ENCODE data around the gene BHLHE23. TPM values are rescaled to one million over a fixed set of nuclear protein-coding genes. Genes with fewer than 3 reads are reported as not detected.

BHLHE23 gene
- total and polyA plus RNA-seq, 2 donors from 2014 or later, result not detected

- Histone ChIP-seq H3K36me3 (ENCODE audit: control insufficient read depth in 2 of 3, insufficient read depth in 3 of 3, low read length in 3 of 3) (no peaks in the 10 kb centered on the region), H3K27ac (ENCODE audit: low read depth in 2 of 2, low read length in 2 of 2) (no peak overlapping the region), H3K4me3 (ENCODE audit: low read length in 3 of 3) (no peak overlapping the region), H3K27me3 (ENCODE audit: control insufficient read depth, insufficient read depth, low read length) (peaks cover 29% of the 10 kb centered on the region), H3K4me1 (ENCODE audit: control insufficient read depth in 2 of 3, insufficient read depth in 2 of 3, low read depth in 1 of 3, low read length in 3 of 3) (no peaks in the 10 kb centered on the region), H3K9me3 (ENCODE audit: control insufficient read depth in 2 of 3, insufficient read depth in 1 of 3, low read length in 3 of 3) (no peaks in the 10 kb centered on the region), H3K9ac (ENCODE audit: low read length in 3 of 3) (no peak overlapping the region)
- no peak for TF ChIP-seq CTCF (IDR thresholded peaks at IDR 0.05; ENCODE audit: borderline replicate concordance, extremely low read depth, insufficient read depth)
- DNase-seq (peak in 3 of 5 donors; percentile 36 to 62 (median 44)), FAIRE-seq (no peak)
- intact Hi-C loops (cut with DNase I), result no loop called here
These were observed 19.0 kb upstream of the BHLHE23 start for GRCh38 chr20:63025534-63026331.

- Histone ChIP-seq H3K9ac (ENCODE audit: low read length in 3 of 3) (no peak overlapping the region), H3K4me1 (ENCODE audit: control insufficient read depth in 2 of 3, insufficient read depth in 2 of 3, low read depth in 1 of 3, low read length in 3 of 3) (no peaks in the 10 kb centered on the region), H3K4me3 (ENCODE audit: low read length in 3 of 3) (no peak overlapping the region), H3K9me3 (ENCODE audit: control insufficient read depth in 2 of 3, insufficient read depth in 1 of 3, low read length in 3 of 3) (no peaks in the 10 kb centered on the region), H3K36me3 (ENCODE audit: control insufficient read depth in 2 of 3, insufficient read depth in 3 of 3, low read length in 3 of 3) (no peaks in the 10 kb centered on the region), H3K27me3 (ENCODE audit: control insufficient read depth, insufficient read depth, low read length) (peaks cover 22% of the 10 kb centered on the region), H3K27ac (ENCODE audit: low read depth in 2 of 2, low read length in 2 of 2) (no peak overlapping the region)
- intact Hi-C loops (cut with DNase I), result no loop called here
- FAIRE-seq (no peak), DNase-seq (peak in 2 of 5 donors; percentile 34 to 52)
- TF ChIP-seq CTCF (IDR thresholded peaks at IDR 0.05; ENCODE audit: borderline replicate concordance, extremely low read depth, insufficient read depth), result no peak
These were observed 18.0 kb upstream of the BHLHE23 start for GRCh38 chr20:63024573-63025392.

GRCh38 chr20:63023936-63024571 lies 17.3 kb upstream of the BHLHE23 start:
- no peak for TF ChIP-seq CTCF (IDR thresholded peaks at IDR 0.05; ENCODE audit: borderline replicate concordance, extremely low read depth, insufficient read depth)
- DNase-seq (peak in 2 of 5 donors; percentile 34 to 67), FAIRE-seq (no peak)
- Histone ChIP-seq H3K27ac (ENCODE audit: low read depth in 2 of 2, low read length in 2 of 2) (no peak overlapping the region), H3K4me3 (ENCODE audit: low read length in 3 of 3) (no peak overlapping the region), H3K9me3 (ENCODE audit: control insufficient read depth in 2 of 3, insufficient read depth in 1 of 3, low read length in 3 of 3) (no peaks in the 10 kb centered on the region), H3K27me3 (ENCODE audit: control insufficient read depth, insufficient read depth, low read length) (peaks cover 22% of the 10 kb centered on the region), H3K4me1 (ENCODE audit: control insufficient read depth in 2 of 3, insufficient read depth in 2 of 3, low read depth in 1 of 3, low read length in 3 of 3) (no peaks in the 10 kb centered on the region), H3K9ac (ENCODE audit: low read length in 3 of 3) (no peak overlapping the region), H3K36me3 (ENCODE audit: control insufficient read depth in 2 of 3, insufficient read depth in 3 of 3, low read length in 3 of 3) (no peaks in the 10 kb centered on the region)
- intact Hi-C loops (cut with DNase I), result no loop called here

Data from kidney (tissue), 14 donors.